Testis (tissue), 3 donors: Measurements from ENCODE around the gene PSMG4. TPM values are rescaled to one million over a fixed set of nuclear protein-coding genes. Genes with fewer than 3 reads are reported as not detected.
A peak's percentile ranks its signal among the peaks of the same experiment; 100 is the strongest.

ENCODE experiments used
- DNase-seq: peaks from one replicate; pipeline ENCODE4 v3.0.0-alpha.2; 2019
- H3K27ac ChIP-seq, 2 donors: fragments of 200-600 bp; sonication (generic); one replicate each; pipeline ENCODE4 v1.5.1; 2019
- H3K27me3 ChIP-seq: fragments of 200-600 bp; sonication (generic); one replicate; pipeline ENCODE4 v1.5.1; 2019
- H3K36me3 ChIP-seq: fragments of 200-600 bp; sonication (generic); one replicate; pipeline ENCODE4 v1.5.1; 2017; ENCODE audit warnings: low read depth; ENCODE audit errors: missing control alignments
- H3K4me1 ChIP-seq: fragments of 200-600 bp; sonication (generic); one replicate; pipeline ENCODE4 v1.5.1; 2019
- H3K4me3 ChIP-seq, 2 donors: fragments of 200-600 bp; sonication (generic); one replicate each; pipeline ENCODE4 v1.5.1; 2017 to 2019
- H3K9me3 ChIP-seq: fragments of 200-600 bp; sonication (generic); one replicate; pipeline ENCODE4 v1.5.1; 2017
- POLR2A ChIP-seq: fragments of 450-650 bp; IDR thresholded peaks from one replicate; pipeline ENCODE4 v1.6.1; 2017; ENCODE audit warnings: antibody characterized with exemption, mild to moderate bottlenecking, moderate library complexity
- WGBS, 2 donors: methylation state at CpG; one replicate each; pipeline ENCODE4 v1.1.5; 2018; 5-methylcytosine and 5-hydroxymethylcytosine counted together
- intact Hi-C: fragments of 100-400 bp; cut with DNase I; formaldehyde crosslinking; loops from one replicate; pipeline ENCODE4 v1.15.1; 2023; ENCODE audit warnings: low total_unique reads
- polyA plus RNA-seq: library from polyadenylated mRNA; stranded (reverse); fragments of 350-450 nt; fragmentation: Illumina TruSeq; extraction: RNeasy Lipid Tissue Mini Kit (QIAGEN cat#74804); gene quantifications from one replicate; pipeline ENCODE4 v1.2.3, GENCODE V29; 2014; ENCODE audit warnings: low read depth, low replicate concordance; ENCODE audit not compliant: insufficient read depth
- total RNA-seq, 2 donors: library from RNA; depleted of rRNA; stranded (reverse); fragments of >200 nt; gene quantifications; one replicate each; pipeline ENCODE4 v1.2.3, GENCODE V29; 2016
- TF ChIP-seq, protein P1 (sequence below), 3 experiments: fragments of 450-650 bp in 2 of 3; fragments of 200-600 bp in 1 of 3; sonication (generic) in 1 of 3; IDR thresholded peaks; one replicate each; pipeline ENCODE4 v1.5.1; 2016 to 2019; ENCODE audit warnings: antibody characterized with exemption in 3 of 3, mild to moderate bottlenecking in 2 of 3, moderate library complexity in 1 of 3

The PSMG4 gene
- total and polyA plus RNA-seq, 3 donors from 2014 or later = 23.1 to 46.1 (median 42.4) TPM

DNA sequence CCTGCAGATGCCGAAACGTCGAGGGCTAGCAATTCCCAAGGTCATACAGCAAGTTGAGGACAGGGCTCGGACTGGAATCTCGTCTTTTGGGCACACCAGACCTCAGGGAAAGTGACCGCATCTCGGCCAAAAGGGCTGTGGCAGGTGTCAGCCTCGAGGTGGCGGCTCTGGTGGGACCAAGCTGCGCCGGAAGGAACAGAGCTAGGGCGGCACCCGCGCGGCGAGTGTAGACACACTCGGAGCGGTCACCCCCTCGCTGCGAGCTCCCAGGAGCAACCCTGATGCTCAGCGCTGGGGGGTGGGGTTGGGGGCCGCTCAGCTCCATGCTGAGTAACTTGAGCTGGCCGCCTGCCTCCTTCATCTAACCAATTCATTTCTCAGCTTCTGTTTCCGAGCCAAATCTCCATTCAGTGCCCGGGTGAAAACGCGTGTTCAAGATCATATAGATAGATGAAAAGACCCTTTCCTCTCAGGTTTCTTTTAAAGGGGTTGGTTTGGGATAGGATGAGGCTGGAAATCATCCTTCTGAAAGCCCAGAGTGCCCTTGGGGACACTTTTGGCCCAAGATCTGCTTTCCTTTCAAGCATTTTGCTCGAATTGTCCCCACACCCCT, 29.1 kb upstream of the PSMG4 start:
- intact Hi-C loops = no loop called here
- Histone ChIP-seq H3K27me3 (no peaks in the 10 kb centered on the region), H3K9me3 (no peaks in the 10 kb centered on the region), H3K27ac (no peak overlapping the region), H3K4me3 (no peak overlapping the region), H3K4me1 (peaks cover 29% of the 10 kb centered on the region), H3K36me3 (no peaks in the 10 kb centered on the region)
- DNase-seq = no peak
- 4 to 17% methylated on average over 7 to 23 of the region's 28 CpGs for WGBS, 2 donors
- TF ChIP-seq, protein P1, sequence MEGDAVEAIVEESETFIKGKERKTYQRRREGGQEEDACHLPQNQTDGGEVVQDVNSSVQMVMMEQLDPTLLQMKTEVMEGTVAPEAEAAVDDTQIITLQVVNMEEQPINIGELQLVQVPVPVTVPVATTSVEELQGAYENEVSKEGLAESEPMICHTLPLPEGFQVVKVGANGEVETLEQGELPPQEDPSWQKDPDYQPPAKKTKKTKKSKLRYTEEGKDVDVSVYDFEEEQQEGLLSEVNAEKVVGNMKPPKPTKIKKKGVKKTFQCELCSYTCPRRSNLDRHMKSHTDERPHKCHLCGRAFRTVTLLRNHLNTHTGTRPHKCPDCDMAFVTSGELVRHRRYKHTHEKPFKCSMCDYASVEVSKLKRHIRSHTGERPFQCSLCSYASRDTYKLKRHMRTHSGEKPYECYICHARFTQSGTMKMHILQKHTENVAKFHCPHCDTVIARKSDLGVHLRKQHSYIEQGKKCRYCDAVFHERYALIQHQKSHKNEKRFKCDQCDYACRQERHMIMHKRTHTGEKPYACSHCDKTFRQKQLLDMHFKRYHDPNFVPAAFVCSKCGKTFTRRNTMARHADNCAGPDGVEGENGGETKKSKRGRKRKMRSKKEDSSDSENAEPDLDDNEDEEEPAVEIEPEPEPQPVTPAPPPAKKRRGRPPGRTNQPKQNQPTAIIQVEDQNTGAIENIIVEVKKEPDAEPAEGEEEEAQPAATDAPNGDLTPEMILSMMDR (IDR thresholded peaks at IDR 0.05) = no peak
- no peak for TF ChIP-seq POLR2A

DNA sequence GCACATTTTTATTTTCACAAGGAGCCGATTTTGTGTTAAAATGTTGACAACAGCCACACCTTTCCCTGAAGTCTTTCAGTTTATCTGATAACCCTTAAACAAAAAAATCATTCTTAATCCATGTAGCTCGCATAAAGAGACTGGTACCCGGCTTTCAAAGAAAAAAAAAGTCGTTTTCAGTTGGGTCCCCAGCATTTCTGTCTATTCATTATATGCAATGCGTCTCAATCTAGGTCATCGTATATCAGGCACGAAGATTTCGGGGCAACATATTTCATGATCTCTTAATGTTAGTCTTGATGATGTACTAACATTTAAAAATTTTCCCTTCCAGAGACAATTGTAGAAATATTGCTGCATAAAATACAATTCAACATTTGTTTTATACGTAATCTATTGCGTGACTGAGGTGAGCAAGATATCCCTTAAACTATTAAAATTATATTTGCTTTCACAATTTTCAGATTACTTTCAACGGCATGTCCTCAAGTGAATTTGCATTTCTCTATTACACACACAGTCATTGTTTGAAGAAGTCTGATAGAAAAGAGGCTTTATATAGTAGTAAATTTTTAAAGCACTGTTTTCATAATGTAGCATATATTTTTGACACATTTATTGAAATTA, 28.4 kb upstream of the PSMG4 start:
- H3K27me3 ChIP-seq = no peaks in the 10 kb centered on the region
- no peak for TF ChIP-seq POLR2A
- TF ChIP-seq, protein P1 (IDR thresholded peaks at IDR 0.05) = no peak
- WGBS, 2 donors = 23 to 28% methylated on average over 11 of the region's 11 CpGs
- no peaks in the 10 kb centered on the region for H3K9me3 ChIP-seq
- intact Hi-C loops = no loop called here
- DNase-seq = no peak
- H3K4me1 ChIP-seq = peaks cover 29% of the 10 kb centered on the region
- H3K4me3 ChIP-seq = no peak overlapping the region
- no peaks in the 10 kb centered on the region for H3K36me3 ChIP-seq
- H3K27ac ChIP-seq = no peak overlapping the region

DNA sequence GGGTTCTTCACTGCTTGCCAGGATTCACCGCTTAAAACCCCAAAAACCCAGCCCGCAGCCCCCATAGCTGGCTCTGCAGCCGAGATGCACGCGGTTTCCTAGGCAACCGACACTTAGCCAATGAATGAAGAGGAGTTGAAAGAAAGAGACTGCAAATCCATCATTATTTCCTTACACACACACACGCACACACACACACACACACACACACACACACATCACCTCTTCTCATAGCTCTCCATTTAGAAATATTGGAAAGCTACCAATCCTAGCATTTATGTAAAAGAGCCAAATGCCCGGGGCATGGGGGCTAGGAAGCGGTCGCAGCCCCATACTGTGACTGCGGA, 27.9 kb upstream of the PSMG4 start:
- Histone ChIP-seq H3K4me1 (peaks cover 29% of the 10 kb centered on the region), H3K27ac (no peak overlapping the region), H3K36me3 (no peaks in the 10 kb centered on the region), H3K4me3 (peak overlapping the region; percentile 48 to 58), H3K27me3 (no peaks in the 10 kb centered on the region), H3K9me3 (no peaks in the 10 kb centered on the region)
- 4 to 5% methylated on average over 11 of the region's 11 CpGs for WGBS, 2 donors
- intact Hi-C loops = no loop called here
- DNase-seq = peak; percentile 32
- TF ChIP-seq POLR2A = no peak

DNA sequence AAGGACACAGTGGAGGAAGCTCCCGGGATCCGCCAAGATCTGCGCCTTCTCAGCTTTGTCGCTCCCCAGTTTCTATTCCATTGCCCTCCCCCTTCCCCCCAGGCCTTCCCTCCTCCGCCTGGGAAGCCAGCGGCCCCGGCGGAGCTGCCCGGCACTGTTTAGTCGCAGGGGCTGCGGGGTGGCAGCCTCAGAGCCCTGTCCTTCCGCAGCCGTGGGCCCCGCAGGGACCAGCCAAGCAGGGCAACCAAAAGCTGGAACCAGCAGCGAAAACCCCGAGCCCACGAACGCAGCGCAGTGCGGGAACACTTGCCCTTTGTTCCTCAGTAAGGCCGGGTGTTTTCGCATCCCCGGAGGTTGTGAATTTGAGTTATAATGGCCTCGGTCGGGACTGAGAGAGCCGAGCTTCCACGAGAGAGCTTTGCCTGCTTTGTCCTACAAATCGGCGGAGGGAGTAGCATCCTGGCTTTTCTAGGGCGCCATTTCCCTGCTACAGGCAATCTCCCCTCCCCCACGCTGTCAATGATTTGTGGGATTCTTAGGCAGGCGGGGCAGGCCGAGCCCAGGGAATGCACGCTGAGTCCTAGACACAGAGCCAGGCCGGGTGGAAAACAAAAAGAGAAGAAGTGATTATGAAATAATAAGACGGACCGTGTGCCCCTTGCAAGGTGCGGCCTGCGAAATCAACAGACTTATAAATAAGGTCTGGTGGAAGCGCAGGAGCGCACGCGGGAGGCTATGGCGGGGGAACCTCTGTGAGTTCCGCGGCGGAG, 27.3 kb upstream of the PSMG4 start:
- DNase-seq = peak; percentile 86
- H3K27me3 ChIP-seq = no peaks in the 10 kb centered on the region
- 1% methylated on average over 35 to 47 of the region's 47 CpGs for WGBS, 2 donors
- no peaks in the 10 kb centered on the region for H3K36me3 ChIP-seq
- no peaks in the 10 kb centered on the region for H3K9me3 ChIP-seq
- H3K4me3 ChIP-seq = peak overlapping the region; percentile 48 to 58
- peaks cover 29% of the 10 kb centered on the region for H3K4me1 ChIP-seq
- H3K27ac ChIP-seq = no peak overlapping the region
- intact Hi-C loops = no loop called here
- no peak for TF ChIP-seq POLR2A
- TF ChIP-seq, protein P1 (IDR thresholded peaks at IDR 0.05) = no peak

DNA sequence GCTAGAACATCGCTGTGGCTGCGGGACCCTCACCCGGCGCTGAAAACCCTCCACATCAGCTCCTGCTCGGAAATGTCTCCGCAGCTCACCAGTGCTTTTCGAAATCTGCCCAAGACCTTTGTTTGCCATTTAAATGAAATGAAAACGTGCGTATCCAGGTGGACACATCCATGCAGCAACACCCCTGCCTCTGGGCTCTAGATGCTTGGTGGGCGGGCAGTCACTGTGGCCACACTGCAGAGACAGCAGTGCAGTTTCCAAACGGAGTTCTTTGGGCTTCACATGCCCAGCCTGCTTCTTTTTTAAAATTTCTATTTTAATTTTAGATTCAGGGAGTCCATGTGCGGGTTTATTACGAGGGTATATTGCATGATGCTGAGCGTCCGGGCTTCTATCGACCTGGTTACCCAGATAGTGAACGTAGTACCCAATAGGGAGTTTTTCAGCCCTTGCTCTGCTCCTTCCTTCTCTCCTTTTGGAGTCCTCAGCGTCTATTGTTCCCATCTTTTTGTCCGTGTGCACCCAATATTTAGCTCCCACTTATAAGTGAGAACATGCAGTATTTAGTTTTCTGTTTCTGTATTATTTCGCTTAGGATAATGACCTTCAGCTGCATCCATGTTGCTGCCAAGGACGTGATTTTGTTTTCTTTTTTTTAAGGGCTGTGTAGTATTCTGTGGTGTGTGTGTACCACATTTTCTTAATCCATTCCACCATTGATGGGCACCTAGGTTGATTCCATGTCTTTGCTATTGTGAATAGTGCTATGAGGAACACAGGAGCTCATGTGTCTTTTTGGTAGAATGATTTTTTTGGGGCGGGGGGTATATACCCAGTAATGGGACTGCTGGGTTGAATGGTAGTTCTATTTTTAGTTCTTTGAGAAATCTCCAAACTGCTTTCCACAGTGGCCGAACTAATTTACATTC, 26.5 kb upstream of the PSMG4 start:
- Histone ChIP-seq H3K36me3 (no peaks in the 10 kb centered on the region), H3K4me3 (peak overlapping the region; percentile 48 to 58), H3K4me1 (peaks cover 23% of the 10 kb centered on the region), H3K27me3 (no peaks in the 10 kb centered on the region), H3K27ac (no peak overlapping the region), H3K9me3 (no peaks in the 10 kb centered on the region)
- WGBS, 2 donors = 21 to 24% methylated on average over 23 of the region's 23 CpGs
- no peak for DNase-seq
- TF ChIP-seq, protein P1 (IDR thresholded peaks at IDR 0.05) = no peak
- intact Hi-C loops = no loop called here
